ENCODE measurements around the gene GLRA2.
"Not testable (repeated sequence)": the region's sequence is repeated elsewhere in the genome, so short reads cannot be mapped to it uniquely, and the experiment has no call there.

The GLRA2 gene

GRCh38 chrX:14590693-14591424, 61.5 kb downstream of the GLRA2 start:
- DNase-seq (ENCODE audit: low spot score) (no peak), FAIRE-seq (no peak)

- DNase-seq (ENCODE audit: low spot score) (no peak), FAIRE-seq (no peak)
Observed at GRCh38 chrX:14591976-14592375, 62.6 kb downstream of the GLRA2 start.

- DNase-seq (ENCODE audit: low spot score) (no peak), FAIRE-seq (no peak)
Observed at GRCh38 chrX:14594521-14594920, 65.2 kb downstream of the GLRA2 start.

- no peak for DNase-seq (ENCODE audit: low spot score)
- no peak for FAIRE-seq
Observed at GRCh38 chrX:14598330-14598729, 69.0 kb downstream of the GLRA2 start.

GRCh38 chrX:14607446-14607985, 78.2 kb downstream of the GLRA2 start:
- no peak for DNase-seq (ENCODE audit: low spot score)
- FAIRE-seq = no peak

- not testable (repeated sequence) for FAIRE-seq
Observed at GRCh38 chrX:14612450-14612849, 83.1 kb downstream of the GLRA2 start.

GRCh38 chrX:14616301-14616700, 87.0 kb downstream of the GLRA2 start:
- DNase-seq (ENCODE audit: low spot score) (no peak), FAIRE-seq (no peak)

More at GRCh38 chrX:14612450-14612849, 83.1 kb downstream of the GLRA2 start:
- not testable (repeated sequence) for DNase-seq (ENCODE audit: low spot score)

GRCh38 chrX:14616836-14617235, 87.5 kb downstream of the GLRA2 start:
- FAIRE-seq (no peak), DNase-seq (ENCODE audit: low spot score) (no peak)

GRCh38 chrX:14618177-14618965, 89.0 kb downstream of the GLRA2 start:
- DNase-seq (ENCODE audit: low spot score) = no peak
- no peak for FAIRE-seq

- no peak for DNase-seq (ENCODE audit: low spot score)
- no peak for FAIRE-seq
Observed at GRCh38 chrX:14630733-14631132, 101.4 kb downstream of the GLRA2 start.

- FAIRE-seq (no peak), DNase-seq (ENCODE audit: low spot score) (no peak)
Observed at GRCh38 chrX:14641681-14642655, 112.6 kb downstream of the GLRA2 start.

GRCh38 chrX:14660970-14661369, 131.6 kb downstream of the GLRA2 start:
- FAIRE-seq = no peak

GRCh38 chrX:14670819-14671218, 141.5 kb downstream of the GLRA2 start:
- no peak for FAIRE-seq
- no peak for DNase-seq (ENCODE audit: low spot score)

More at GRCh38 chrX:14660970-14661369, 131.6 kb downstream of the GLRA2 start:
- DNase-seq (ENCODE audit: low spot score) = no peak

GRCh38 chrX:14672611-14673172, 143.4 kb downstream of the GLRA2 start:
- FAIRE-seq (no peak), DNase-seq (ENCODE audit: low spot score) (no peak)

GRCh38 chrX:14673236-14673635, 143.9 kb downstream of the GLRA2 start:
- no peak for DNase-seq (ENCODE audit: low spot score)
- no peak for FAIRE-seq

- peak; percentile 49 for DNase-seq (ENCODE audit: low spot score)
- FAIRE-seq = no peak
Observed at GRCh38 chrX:14673764-14674163, 144.4 kb downstream of the GLRA2 start.

GRCh38 chrX:14675500-14675899, 146.2 kb downstream of the GLRA2 start:
- FAIRE-seq (no peak), DNase-seq (ENCODE audit: low spot score) (no peak)

- FAIRE-seq (no peak), DNase-seq (ENCODE audit: low spot score) (no peak)
Observed at GRCh38 chrX:14676431-14676830, 147.1 kb downstream of the GLRA2 start.

- not testable (repeated sequence) for FAIRE-seq; DNase-seq (ENCODE audit: low spot score)
Observed at GRCh38 chrX:14688331-14688730, 159.0 kb downstream of the GLRA2 start.

- FAIRE-seq (no peak), DNase-seq (ENCODE audit: low spot score) (no peak)
Observed at GRCh38 chrX:14690553-14690952, 161.2 kb downstream of the GLRA2 start.

GRCh38 chrX:14694611-14695010, 165.3 kb downstream of the GLRA2 start:
- no peak for DNase-seq (ENCODE audit: low spot score)
- no peak for FAIRE-seq

Data from urothelium cell line (cell line).